Activated CD8-positive, alpha-beta memory T cell treated with anti-CD3 and anti-CD28 coated beads, Interleukin-2, amount 10 ng/mL, durations not matched to agents 7 days and 5 days (primary cell): ENCODE data around the gene ORMDL3. TPM values are rescaled to one million over a fixed set of nuclear protein-coding genes. Genes with fewer than 3 reads are reported as not detected.
A peak's percentile ranks its signal among the peaks of the same experiment; 100 is the strongest.
"Not testable (repeated sequence)": the region's sequence is repeated elsewhere in the genome, so short reads cannot be mapped to it uniquely, and the experiment has no call there.

Source experiments
- ATAC-seq: fragments of 150-1000 bp; cut with Tn5 transposase; one replicate; pipeline ENCODE4 v1.10.0; 2021; ENCODE audit warnings: moderate library complexity
- CTCF ChIA-PET: fragments of 350-600 bp; sonication (Branson Sonifier 250); formaldehyde crosslinking; loops from one replicate; lab custom pipeline; 2021; ENCODE audit warnings: antibody characterized with exemption; lab: Charles Lee
- DNase-seq: peaks from one replicate; pipeline ENCODE4 v3.0.0-alpha.2; 2020
- H3K27ac Mint-ChIP-seq: one replicate; pipeline ENCODE4 v1.8.0; 2021; ENCODE audit warnings: mild to moderate bottlenecking, mixed read lengths
- H3K27me3 Mint-ChIP-seq: one replicate; pipeline ENCODE4 v1.8.0; 2021; ENCODE audit warnings: mixed read lengths
- H3K36me3 Mint-ChIP-seq: one replicate; pipeline ENCODE4 v1.8.0; 2021; ENCODE audit warnings: mild to moderate bottlenecking, mixed read lengths
- H3K4me1 Mint-ChIP-seq: one replicate; pipeline ENCODE4 v1.8.0; 2021; ENCODE audit warnings: mixed read lengths
- H3K4me3 Mint-ChIP-seq: one replicate; pipeline ENCODE4 v1.8.0; 2021; ENCODE audit warnings: mild to moderate bottlenecking, moderate library complexity, mixed read lengths
- H3K9me3 Mint-ChIP-seq: one replicate; pipeline ENCODE4 v1.8.0; 2022; ENCODE audit warnings: low read depth, mixed read lengths
- total RNA-seq, 2 experiments: library from RNA; stranded (reverse); gene quantifications; one replicate each; pipeline ENCODE4 v1.2.3, GENCODE V29; 2021

ORMDL3 gene
- total RNA-seq, 2 experiments from 2014 or later: 111 to 131 TPM

DNA sequence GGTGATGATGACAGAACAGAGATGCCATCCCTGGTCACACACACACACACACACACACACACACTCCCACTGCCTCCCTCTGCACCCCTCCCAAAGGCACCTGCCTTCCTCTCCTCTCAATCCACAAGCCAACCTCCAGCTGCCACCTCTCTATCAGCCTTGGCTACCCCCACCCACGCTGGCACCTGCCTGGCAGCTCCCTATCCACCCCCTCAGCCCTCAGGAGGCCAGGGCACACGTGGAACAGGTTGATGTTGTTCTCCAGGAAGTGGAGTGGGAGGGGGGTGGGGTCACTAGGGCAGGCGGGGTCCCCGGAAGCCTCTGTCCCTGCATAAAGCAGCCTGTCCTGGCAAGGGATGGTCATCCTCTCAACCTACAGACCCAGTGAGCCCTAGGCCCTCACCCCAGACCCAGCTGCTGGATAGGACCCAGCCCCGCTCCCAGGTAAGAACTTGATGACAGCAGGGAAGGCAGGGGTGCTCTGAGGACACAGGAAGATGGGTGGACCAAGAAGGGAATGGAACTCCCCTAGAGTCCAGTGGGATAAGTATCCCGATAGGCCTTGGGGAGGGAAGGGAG is 35.3 kb upstream of the ORMDL3 start, which contains the start of gene GSDMA:
TSS of gene GSDMA (plus strand) at position 363 of the 579 bp plus-strand sequence. CDS start 2,684 bp downstream, outside the sequence.
- DNase-seq (no peak), ATAC-seq (no peak)
- CTCF ChIA-PET: interaction anchor here (2.2 to 10.7 kb wide), 2 partner anchors 10 to 17 kb away, joined by 7 to 129 read pairs; partner anchors contain the start of gene PSMD3
- H3K9me3 Mint-ChIP-seq: no peaks in the 10 kb centered on the region
- H3K36me3 Mint-ChIP-seq: no peaks in the 10 kb centered on the region
- peak within 1 kb of the TSS; percentile 35 for H3K27ac Mint-ChIP-seq
- peaks cover 14% of the 10 kb centered on the region for H3K27me3 Mint-ChIP-seq
- peaks cover 21% of the 10 kb centered on the region for H3K4me1 Mint-ChIP-seq
- no peak within 1 kb of the TSS for H3K4me3 Mint-ChIP-seq

- peaks cover 17% of the 10 kb centered on the region for H3K4me1 Mint-ChIP-seq
- no peaks in the 10 kb centered on the region for H3K9me3 Mint-ChIP-seq
- no peak overlapping the region for H3K4me3 Mint-ChIP-seq
- CTCF ChIA-PET: interaction anchor here (1.0 to 10.7 kb wide), 4 partner anchors 12 to 318 kb away, joined by 3 to 129 read pairs (median 7); partner anchors contain the start of gene PSMD3
- H3K27me3 Mint-ChIP-seq: peaks cover 7% of the 10 kb centered on the region
- ATAC-seq (no peak), DNase-seq (no peak)
- no peak overlapping the region for H3K27ac Mint-ChIP-seq
- H3K36me3 Mint-ChIP-seq: no peaks in the 10 kb centered on the region
Observed at GRCh38 chr17:39960524-39961041, 33.2 kb upstream of the ORMDL3 start.

DNA sequence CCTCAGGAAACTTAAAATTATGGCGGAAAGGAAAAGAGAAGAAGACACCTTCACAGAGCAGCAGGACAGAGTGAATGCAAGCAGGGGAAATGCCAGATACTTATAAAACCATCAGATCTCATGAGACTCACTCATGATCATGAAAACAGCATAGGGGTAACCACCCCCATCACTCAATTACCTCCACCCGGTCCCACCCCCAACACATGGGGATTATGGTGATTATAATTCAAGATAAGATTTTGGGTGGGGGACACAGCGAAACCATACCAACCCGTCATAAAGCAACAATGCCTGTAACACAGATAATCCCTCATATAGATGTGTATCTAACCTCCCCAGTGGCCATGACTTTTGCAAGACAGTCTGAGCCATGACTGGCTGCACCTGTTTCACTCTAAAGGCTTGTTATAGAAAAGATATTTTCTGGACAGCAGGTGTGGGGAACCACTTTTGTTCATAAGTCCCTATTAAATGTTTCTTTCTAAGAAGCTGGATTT is 28.4 kb upstream of the ORMDL3 start:
- no peak overlapping the region for H3K27ac Mint-ChIP-seq
- no peaks in the 10 kb centered on the region for H3K36me3 Mint-ChIP-seq
- DNase-seq (no peak), ATAC-seq (no peak)
- no peak overlapping the region for H3K4me3 Mint-ChIP-seq
- no peaks in the 10 kb centered on the region for H3K9me3 Mint-ChIP-seq
- CTCF ChIA-PET: interaction anchor here (1.2 to 10.7 kb wide), 4 partner anchors 24 to 83 kb away, joined by 3 to 129 read pairs (median 5); partner anchors contain the start of gene PSMD3
- peaks cover 18% of the 10 kb centered on the region for H3K4me1 Mint-ChIP-seq
- peaks cover 10% of the 10 kb centered on the region for H3K27me3 Mint-ChIP-seq

DNA sequence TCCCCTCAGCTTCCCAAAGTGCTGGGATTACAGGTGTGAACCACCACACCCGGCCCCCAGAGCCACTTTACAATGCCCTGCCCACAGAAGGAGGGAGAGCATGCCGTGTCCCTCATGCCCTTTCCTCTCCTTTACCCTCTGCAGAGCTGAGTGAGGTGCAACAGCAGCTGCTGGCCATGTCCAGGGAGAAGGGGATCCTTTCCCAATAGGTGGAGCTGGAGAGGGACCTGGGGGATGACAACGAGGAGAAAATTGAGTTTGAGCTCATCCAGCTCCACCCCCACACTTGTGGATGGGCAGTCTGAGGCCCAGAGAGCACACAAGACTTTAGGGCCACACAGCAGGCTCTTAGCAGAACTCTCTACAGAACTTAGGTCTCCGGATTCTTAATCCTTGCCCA is 27.5 kb upstream of the ORMDL3 start:
- DNase-seq (no peak), ATAC-seq (no peak)
- H3K27me3 Mint-ChIP-seq: peaks cover 10% of the 10 kb centered on the region
- no peak overlapping the region for H3K4me3 Mint-ChIP-seq
- H3K9me3 Mint-ChIP-seq: no peaks in the 10 kb centered on the region
- no peak overlapping the region for H3K27ac Mint-ChIP-seq
- CTCF ChIA-PET: interaction anchor here (1.0 to 2.9 kb wide), 5 partner anchors 26 to 333 kb away, joined by 3 to 9 read pairs (median 6); partner anchors contain the start of gene PSMD3
- H3K4me1 Mint-ChIP-seq: peaks cover 18% of the 10 kb centered on the region
- no peaks in the 10 kb centered on the region for H3K36me3 Mint-ChIP-seq

- DNase-seq (no peak), ATAC-seq (no peak)
- peaks cover 16% of the 10 kb centered on the region for H3K4me1 Mint-ChIP-seq
- H3K9me3 Mint-ChIP-seq: no peaks in the 10 kb centered on the region
- CTCF ChIA-PET: interaction anchor here (0.7 to 2.5 kb wide), 4 partner anchors 13 to 332 kb away, joined by 3 to 9 read pairs (median 6); partner anchors contain the start of gene PSMD3
- H3K4me3 Mint-ChIP-seq: peak overlapping the region; percentile 76
- H3K27ac Mint-ChIP-seq: peak overlapping the region; percentile 82
- peaks cover 10% of the 10 kb centered on the region for H3K27me3 Mint-ChIP-seq
- no peaks in the 10 kb centered on the region for H3K36me3 Mint-ChIP-seq
Observed at GRCh38 chr17:39953471-39953888, 26.1 kb upstream of the ORMDL3 start.

DNA sequence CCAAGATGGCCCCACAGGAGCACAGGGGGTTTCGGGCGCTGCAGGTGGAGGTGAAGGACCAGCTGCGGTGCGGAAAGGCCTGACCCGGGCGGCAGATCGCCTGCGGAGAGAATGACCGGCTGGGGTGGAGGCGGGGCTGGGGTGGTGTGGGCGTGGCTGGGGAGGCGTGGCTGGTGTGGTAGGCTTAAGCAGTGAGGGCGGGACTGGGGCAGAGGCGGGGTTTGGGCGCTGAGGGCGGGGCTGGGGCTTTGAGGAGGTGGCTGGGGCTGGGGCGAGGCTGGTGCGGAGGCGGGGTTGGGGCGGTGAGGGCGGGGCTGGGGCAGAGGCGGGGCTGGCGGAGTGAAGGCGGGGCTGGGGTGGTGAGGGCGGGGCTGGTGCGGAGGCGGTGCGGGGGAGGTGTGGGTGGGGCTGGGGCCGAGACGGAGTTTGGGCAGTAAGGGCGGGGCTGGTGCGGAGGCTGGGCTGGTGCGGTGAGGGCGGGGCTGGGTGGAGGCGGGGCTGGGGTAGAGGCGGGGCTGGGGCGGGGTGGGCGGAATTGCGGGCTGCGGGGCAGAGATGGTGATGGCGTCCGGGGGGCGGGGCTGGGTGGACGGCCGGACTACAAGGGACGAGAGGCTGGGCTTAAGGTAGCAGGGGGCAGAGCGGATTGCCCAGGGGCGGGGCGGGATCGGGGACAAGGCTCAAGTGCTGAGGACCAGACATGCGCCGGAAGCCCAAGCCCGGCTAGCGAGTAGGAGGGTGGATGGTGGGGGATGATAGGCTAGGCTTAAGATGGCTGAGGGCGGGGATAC is 25.5 kb upstream of the ORMDL3 start:
- Mint-ChIP-seq H3K4me3 (peak overlapping the region; percentile 76), H3K4me1 (peaks cover 18% of the 10 kb centered on the region), H3K27ac (peak overlapping the region; percentile 82), H3K27me3 (peaks cover 10% of the 10 kb centered on the region), H3K9me3 (no peaks in the 10 kb centered on the region), H3K36me3 (no peaks in the 10 kb centered on the region)
- DNase-seq (peak; percentile 99), ATAC-seq (peak; percentile 86)
- CTCF ChIA-PET: interaction anchor here (1.4 to 2.5 kb wide), 3 partner anchors 26 to 331 kb away, joined by 5 to 9 read pairs (median 6); partner anchors contain the start of gene PSMD3

- Mint-ChIP-seq H3K27me3 (peaks cover 10% of the 10 kb centered on the region), H3K36me3 (no peaks in the 10 kb centered on the region), H3K4me3 (peak overlapping the region; percentile 49), H3K27ac (peak overlapping the region; percentile 43), H3K4me1 (peaks cover 18% of the 10 kb centered on the region), H3K9me3 (no peaks in the 10 kb centered on the region)
- no peak for ATAC-seq
- CTCF ChIA-PET: no interaction called here
- peak; percentile 43 for DNase-seq
Observed at GRCh38 chr17:39951924-39952679, 24.7 kb upstream of the ORMDL3 start.

DNA sequence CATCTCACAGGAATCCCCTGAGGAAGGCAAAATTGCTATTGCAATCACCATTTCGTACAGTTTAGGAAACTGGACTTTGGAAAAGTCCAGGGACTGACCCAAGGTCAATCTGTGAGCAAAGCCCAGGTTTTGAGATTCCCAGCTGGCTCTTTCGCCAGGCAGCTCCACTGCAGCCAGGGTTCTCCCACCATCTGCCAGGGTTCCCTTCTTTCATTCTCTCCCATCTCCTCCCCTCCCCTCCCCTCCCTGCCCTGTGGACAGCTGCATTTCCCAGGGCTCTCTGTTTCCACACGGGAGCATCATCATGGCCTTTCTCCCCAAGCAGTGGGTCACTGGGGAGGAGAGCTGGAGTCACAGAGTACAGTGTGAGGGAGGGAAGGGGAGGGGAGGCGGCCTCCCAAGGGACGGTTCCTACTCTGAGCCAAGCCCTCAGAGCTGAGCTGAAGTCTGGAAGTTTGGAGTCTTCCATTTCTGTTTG is 23.5 kb upstream of the ORMDL3 start:
- no peak overlapping the region for H3K27ac Mint-ChIP-seq
- ATAC-seq: no peak
- no peaks in the 10 kb centered on the region for H3K9me3 Mint-ChIP-seq
- CTCF ChIA-PET: no interaction called here
- H3K4me3 Mint-ChIP-seq: no peak overlapping the region
- H3K36me3 Mint-ChIP-seq: no peaks in the 10 kb centered on the region
- no peak for DNase-seq
- peaks cover 18% of the 10 kb centered on the region for H3K4me1 Mint-ChIP-seq
- H3K27me3 Mint-ChIP-seq: peaks cover 10% of the 10 kb centered on the region

GRCh38 chr17:39949028-39949427 is 21.6 kb upstream of the ORMDL3 start:
- ATAC-seq (no peak), DNase-seq (no peak)
- no peaks in the 10 kb centered on the region for H3K36me3 Mint-ChIP-seq
- H3K27ac Mint-ChIP-seq: no peak overlapping the region
- H3K9me3 Mint-ChIP-seq: no peaks in the 10 kb centered on the region
- peaks cover 18% of the 10 kb centered on the region for H3K4me1 Mint-ChIP-seq
- peaks cover 10% of the 10 kb centered on the region for H3K27me3 Mint-ChIP-seq
- CTCF ChIA-PET: interaction anchor here (1.1 kb wide), 1 partner anchor 327 kb away, joined by 3 read pairs; no protein-coding TSS in a partner anchor
- no peak overlapping the region for H3K4me3 Mint-ChIP-seq

GRCh38 chr17:39948489-39948828 is 21.1 kb upstream of the ORMDL3 start:
- H3K27me3 Mint-ChIP-seq, H3K9me3 Mint-ChIP-seq, DNase-seq, H3K27ac Mint-ChIP-seq, CTCF ChIA-PET, ATAC-seq, H3K4me3 Mint-ChIP-seq, H3K36me3 Mint-ChIP-seq: not testable (repeated sequence)
- peaks cover 15% of the 10 kb centered on the region for H3K4me1 Mint-ChIP-seq

GRCh38 chr17:39946551-39947330 is 19.3 kb upstream of the ORMDL3 start:
- CTCF ChIA-PET: interaction anchor here (1.4 kb wide), 2 partner anchors 11 to 12 kb away, joined by 3 to 4 read pairs; no protein-coding TSS in a partner anchor
- Mint-ChIP-seq H3K4me1 (peaks cover 6% of the 10 kb centered on the region), H3K4me3 (no peak overlapping the region), H3K9me3 (no peaks in the 10 kb centered on the region), H3K36me3 (no peaks in the 10 kb centered on the region), H3K27ac (no peak overlapping the region), H3K27me3 (peaks cover 4% of the 10 kb centered on the region)
- ATAC-seq (no peak), DNase-seq (no peak)

GRCh38 chr17:39944393-39944711 is 17.0 kb upstream of the ORMDL3 start:
- no peaks in the 10 kb centered on the region for H3K9me3 Mint-ChIP-seq
- H3K4me3 Mint-ChIP-seq: no peak overlapping the region
- CTCF ChIA-PET: no interaction called here
- H3K27ac Mint-ChIP-seq: no peak overlapping the region
- peaks cover 21% of the 10 kb centered on the region for H3K4me1 Mint-ChIP-seq
- H3K27me3 Mint-ChIP-seq: no peaks in the 10 kb centered on the region
- DNase-seq (no peak), ATAC-seq (no peak)
- no peaks in the 10 kb centered on the region for H3K36me3 Mint-ChIP-seq
